Adrenal gland (tissue), 5 donors: ENCODE data around the gene STRADB.

Experiments used
- CTCF ChIP-seq, 6 experiments: fragments of 450-650 bp in 4 of 6; fragments of 200-600 bp in 2 of 6; sonication (generic) in 1 of 6; IDR thresholded peaks; 1 replicate in 5 of 6; 2 replicates in 1 of 6; pipeline versions ENCODE4 v1.5.1 to v1.8.0; 2016 to 2021; ENCODE audit warnings: antibody characterized with exemption in 6 of 6, mild to moderate bottlenecking in 2 of 6, moderate library complexity in 1 of 6
- POLR2A ChIP-seq, 2 donors: fragments of 450-650 bp; IDR thresholded peaks; one replicate each; pipeline ENCODE4 v1.6.1; 2017; ENCODE audit warnings: antibody characterized with exemption in 2 of 2, mild to moderate bottlenecking in 2 of 2, moderate library complexity in 1 of 2
- donor health status: DM: no; HTN: no; CAD: no.

- TF ChIP-seq CTCF (IDR thresholded peaks at IDR 0.05), result no peak
- no peak for TF ChIP-seq POLR2A (IDR thresholded peaks at IDR 0.05)
Observed at GRCh38 chr2:201448061-201448460, 3.5 kb upstream of the STRADB start.
